KOPT-K1 (cell line): ENCODE results near the gene NUDT14.

ENCODE experiments used
- H3K27ac ChIP-seq: fragments of 200-600 bp; sonication (generic); 2 replicates; pipeline ENCODE4 v1.5.1; 2016; ENCODE audit warnings: antibody characterized with exemption, mild to moderate bottlenecking, low read depth, low read length; ENCODE audit not compliant: poor library complexity, severe bottlenecking
- H3K36me3 ChIP-seq: fragments of 200-600 bp; sonication (generic); 2 replicates; pipeline ENCODE4 v1.5.1; 2017; ENCODE audit warnings: antibody characterized with exemption, mild to moderate bottlenecking, low read length, moderate library complexity; ENCODE audit not compliant: insufficient read depth
- H3K9me3 ChIP-seq: fragments of 200-600 bp; sonication (generic); 2 replicates; pipeline ENCODE4 v1.5.1; 2017; ENCODE audit warnings: antibody characterized with exemption, low read length, mild to moderate bottlenecking; ENCODE audit not compliant: insufficient read depth, poor library complexity, severe bottlenecking

Gene NUDT14

DNA sequence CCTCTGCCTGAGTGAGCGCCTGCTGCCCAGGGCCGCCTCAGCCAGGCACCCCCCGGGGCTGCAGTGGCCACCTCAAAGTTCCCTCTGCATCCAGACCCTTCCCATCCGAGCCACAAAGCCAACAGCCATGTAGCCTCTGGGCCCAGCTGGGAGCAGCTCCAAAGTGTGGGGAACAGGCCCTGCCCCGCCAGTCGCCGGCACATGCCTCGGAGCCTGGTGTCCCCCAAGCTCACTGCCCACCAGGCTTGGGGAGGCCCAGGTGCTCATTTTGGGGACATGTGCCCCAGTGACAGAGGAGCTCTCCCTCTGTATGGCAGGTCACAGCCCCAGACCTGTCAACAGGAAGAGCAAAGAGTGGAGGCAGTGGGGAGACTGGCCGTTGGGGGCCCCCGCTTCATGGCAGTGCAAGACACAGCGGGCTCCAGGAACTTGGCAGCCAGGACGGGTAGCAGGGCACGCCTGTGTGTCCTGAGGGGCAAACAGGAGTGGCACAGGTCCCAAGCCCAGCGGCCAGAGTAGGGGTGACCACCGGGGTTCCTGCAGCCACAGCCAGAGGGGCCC, 42.5 kb downstream of the NUDT14 start:
- H3K9me3 ChIP-seq = peaks cover 27% of the 10 kb centered on the region
- H3K36me3 ChIP-seq = no peaks in the 10 kb centered on the region
- H3K27ac ChIP-seq = no peak overlapping the region

GRCh38 chr14:105138021-105138541, 43.0 kb downstream of the NUDT14 start:
- peaks cover 27% of the 10 kb centered on the region for H3K9me3 ChIP-seq
- no peaks in the 10 kb centered on the region for H3K36me3 ChIP-seq
- no peak overlapping the region for H3K27ac ChIP-seq

DNA sequence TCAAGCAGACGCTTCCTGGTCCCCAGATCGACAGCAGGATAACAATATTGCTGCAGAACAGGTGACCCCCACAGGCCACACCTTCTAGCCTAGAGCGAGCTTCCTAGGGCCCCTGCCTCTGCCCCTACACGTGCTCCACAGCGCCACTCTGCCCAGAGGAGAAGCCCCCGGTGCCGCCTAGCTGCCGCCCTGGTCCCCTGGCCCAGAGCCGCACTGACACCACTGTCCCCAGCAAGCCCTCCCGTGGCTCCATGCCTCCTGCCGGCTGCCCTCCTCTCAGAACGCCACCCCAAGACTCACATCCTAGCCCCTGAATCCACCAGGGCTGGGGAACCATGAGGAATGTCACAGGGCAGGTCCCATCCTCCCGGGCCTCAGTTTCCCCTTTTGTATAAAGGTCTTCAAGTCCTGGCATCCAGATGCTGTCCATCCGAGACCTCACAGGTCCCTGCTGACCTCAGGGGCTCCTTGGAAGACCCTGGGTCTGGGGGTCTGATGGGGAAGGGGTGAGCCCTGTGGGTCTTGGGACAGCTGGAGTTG, 43.6 kb downstream of the NUDT14 start:
- H3K9me3 ChIP-seq = peaks cover 31% of the 10 kb centered on the region
- H3K27ac ChIP-seq = no peak overlapping the region
- no peaks in the 10 kb centered on the region for H3K36me3 ChIP-seq

DNA sequence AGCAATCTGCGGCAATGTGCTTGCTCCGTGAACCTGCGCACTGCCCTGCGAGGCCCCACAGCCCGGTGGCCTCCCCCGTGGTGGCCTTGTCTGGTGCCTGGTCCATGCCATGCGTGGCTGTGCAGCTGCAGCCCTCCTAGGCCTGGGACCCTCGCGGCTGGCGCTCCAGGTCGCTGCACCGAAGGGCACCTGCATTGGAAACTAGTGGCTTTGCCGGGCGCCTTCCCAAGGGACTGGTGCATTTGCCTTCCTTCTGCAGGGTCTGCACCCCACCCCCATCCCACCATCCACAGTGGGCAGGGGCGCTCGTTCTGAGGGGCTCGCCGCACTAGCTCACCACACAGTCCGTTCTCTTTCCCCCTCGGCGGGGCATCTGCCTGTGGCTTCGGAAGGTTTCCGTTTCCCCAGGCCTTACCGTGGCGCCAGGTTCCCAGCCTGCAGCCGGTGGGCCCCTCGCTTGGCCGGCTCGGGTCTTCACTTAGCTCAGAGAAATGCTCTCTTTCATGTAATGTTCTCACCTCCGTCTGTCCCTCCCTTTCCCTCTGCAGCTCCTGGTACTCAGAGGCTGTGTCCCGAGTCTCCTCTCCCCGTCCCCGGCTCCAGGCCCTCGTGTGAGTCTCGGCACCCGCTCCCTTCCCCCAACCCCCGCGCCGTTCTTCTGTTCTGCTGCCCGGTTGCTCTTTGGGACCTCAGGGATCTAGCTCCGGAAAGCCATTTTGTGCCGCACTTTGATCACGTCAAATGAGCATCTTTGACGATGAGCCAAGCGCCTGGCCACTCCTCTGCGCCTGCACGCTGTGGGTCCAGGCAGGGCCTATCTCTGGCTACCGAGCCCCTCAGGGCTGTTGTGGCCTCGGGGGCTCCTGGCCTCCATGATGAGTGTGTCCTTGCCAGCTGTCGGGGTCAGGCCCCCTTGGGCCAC, 44.5 kb downstream of the NUDT14 start:
- H3K9me3 ChIP-seq = peaks cover 36% of the 10 kb centered on the region
- H3K27ac ChIP-seq = no peak overlapping the region
- H3K36me3 ChIP-seq = no peaks in the 10 kb centered on the region

DNA sequence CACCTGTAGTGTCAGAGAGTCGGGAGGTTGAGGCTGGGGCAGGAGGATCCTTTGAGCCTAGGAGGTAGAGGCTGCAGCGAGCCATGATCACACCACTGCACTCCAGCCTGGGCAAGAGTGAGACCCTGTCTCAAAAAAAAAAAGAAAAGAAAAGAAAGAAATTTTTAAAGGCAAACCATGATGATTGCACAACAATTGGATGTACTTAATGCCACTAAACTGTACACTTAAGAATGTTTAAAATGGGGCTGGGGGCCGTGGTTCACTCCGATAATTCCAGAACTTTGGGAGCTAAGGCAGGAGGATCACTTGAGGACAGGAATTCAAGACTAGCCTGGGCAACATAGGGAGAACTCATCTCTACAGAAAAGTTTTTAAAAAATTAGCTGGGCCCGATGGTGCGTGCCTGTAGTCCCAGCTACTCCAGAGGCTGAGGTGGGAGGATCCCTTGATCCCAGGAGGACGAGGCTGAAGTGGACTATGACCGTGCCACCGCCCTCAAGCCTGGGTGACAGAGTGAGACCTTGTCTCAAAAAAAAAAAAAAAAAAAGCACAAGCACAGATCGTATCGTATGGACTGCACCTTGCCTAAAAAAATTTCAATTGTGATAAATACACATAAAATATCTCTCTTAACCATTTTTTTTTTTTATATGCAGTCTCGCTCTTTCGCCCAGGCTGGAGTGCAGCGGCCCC, 45.3 kb downstream of the NUDT14 start:
- H3K9me3 ChIP-seq = peaks cover 43% of the 10 kb centered on the region
- no peak overlapping the region for H3K27ac ChIP-seq
- H3K36me3 ChIP-seq = no peaks in the 10 kb centered on the region

DNA sequence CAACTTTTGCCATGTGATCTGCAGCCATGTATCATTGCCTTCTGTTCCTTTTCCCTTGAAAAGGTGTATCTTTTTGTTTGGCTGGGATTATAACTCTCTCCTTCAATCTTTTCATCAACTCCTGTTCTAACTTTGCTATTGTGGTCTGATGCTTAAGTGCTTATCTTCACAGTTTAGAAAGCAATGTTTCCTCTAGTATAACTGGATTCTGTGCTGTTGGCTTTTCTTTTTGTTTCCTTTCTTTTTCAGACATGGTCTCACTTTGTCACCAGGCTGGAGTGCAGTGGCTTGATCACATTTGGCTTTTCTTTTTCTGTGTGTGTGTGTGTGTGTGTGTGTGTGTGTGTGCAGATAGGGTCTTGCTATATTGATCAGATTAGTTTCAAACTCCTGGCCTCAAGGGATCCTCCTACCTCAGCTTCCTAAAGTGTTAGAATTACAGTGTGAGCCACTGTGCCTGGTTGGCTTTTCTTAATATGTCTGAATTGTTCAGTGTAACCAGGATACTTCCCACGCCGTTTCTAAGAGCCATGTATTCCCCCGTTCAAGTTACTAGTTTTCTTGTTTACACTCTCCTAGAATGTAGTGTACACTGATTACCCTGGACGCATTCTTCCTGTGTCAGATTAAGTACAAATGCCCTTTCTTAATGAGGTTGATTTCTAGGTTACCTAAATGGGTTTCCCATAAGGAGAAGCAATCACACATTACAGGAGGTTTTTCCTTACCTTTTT, 48.0 kb downstream of the NUDT14 start:
- no peaks in the 10 kb centered on the region for H3K36me3 ChIP-seq
- H3K9me3 ChIP-seq = peaks cover 36% of the 10 kb centered on the region
- no peak overlapping the region for H3K27ac ChIP-seq

DNA sequence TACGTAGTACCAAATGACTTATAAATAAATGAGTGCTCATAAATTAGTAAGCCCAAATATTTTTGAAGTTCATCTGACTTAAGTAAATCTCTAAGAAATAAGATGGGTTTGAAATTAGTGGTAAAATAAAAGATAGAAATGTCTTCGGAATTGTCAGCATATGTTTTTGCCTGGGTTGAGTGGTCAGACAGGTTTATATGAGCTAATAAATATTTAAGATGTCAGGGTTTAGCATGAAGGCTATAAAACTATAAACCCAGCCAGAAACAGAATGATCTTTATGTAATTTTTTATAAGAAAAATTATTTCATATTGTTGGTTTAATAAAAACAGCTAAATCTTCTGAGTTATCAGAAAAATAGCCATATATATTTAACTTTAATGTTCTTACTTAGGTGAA, 49.9 kb downstream of the NUDT14 start:
- H3K27ac ChIP-seq = no peak overlapping the region
- H3K36me3 ChIP-seq = no peaks in the 10 kb centered on the region
- peaks cover 33% of the 10 kb centered on the region for H3K9me3 ChIP-seq

- H3K36me3 ChIP-seq = no peaks in the 10 kb centered on the region
- H3K27ac ChIP-seq = no peak overlapping the region
These were observed 53.1 kb downstream of the NUDT14 start for GRCh38 chr14:105128059-105128458.

GRCh38 chr14:105126981-105127329, 54.2 kb downstream of the NUDT14 start:
- Histone ChIP-seq H3K9me3 (peaks cover 35% of the 10 kb centered on the region), H3K36me3 (no peaks in the 10 kb centered on the region), H3K27ac (no peak overlapping the region)

More at GRCh38 chr14:105128059-105128458, 53.1 kb downstream of the NUDT14 start:
- peaks cover 32% of the 10 kb centered on the region for H3K9me3 ChIP-seq

DNA sequence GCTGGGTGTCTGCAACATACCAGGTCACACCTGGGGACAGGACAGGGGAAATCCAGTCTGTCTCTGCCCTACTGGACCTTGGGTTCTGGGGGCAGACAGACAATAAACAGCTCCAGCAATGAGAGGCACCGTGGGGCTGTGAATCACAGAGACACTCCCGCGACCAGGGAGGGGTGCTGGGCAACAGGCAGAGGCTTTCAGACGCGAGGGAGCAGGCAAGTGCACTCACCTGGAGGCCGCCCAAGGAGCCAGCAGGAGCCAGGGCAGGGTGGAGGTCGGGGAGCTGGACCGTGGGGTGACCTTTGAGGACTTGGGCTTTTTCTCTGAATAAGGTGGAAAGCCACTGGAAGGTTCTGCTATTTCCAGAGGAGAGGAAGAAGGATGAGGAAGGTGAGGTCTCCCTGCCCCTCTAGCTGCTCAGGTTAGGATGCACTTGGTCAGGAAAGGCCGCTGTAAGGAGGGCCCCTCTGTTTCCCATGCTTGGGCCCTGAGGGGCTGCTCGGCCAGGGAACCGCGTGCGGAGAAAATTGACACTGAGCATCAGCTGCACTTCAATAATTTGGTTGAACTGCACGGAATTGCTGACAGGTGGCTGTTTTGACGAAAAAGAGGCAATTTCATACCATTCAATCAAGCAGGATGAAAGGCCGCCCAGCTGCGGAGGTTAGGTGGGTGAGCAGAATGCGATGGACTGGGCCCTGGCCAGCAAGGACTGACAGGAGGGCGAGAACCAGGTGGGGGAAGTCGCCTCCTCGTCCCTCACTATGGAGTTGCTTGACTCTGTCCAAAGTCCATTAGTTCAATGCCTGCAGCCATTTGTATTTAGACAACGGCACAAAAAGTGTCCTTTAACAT, 54.8 kb downstream of the NUDT14 start:
- H3K36me3 ChIP-seq = no peaks in the 10 kb centered on the region
- H3K9me3 ChIP-seq = peaks cover 35% of the 10 kb centered on the region
- no peak overlapping the region for H3K27ac ChIP-seq

- no peak overlapping the region for H3K27ac ChIP-seq
- H3K36me3 ChIP-seq = no peaks in the 10 kb centered on the region
- H3K9me3 ChIP-seq = peaks cover 33% of the 10 kb centered on the region
These were observed 56.3 kb downstream of the NUDT14 start for GRCh38 chr14:105124823-105125222.

GRCh38 chr14:105123981-105124765, 56.9 kb downstream of the NUDT14 start:
- no peak overlapping the region for H3K27ac ChIP-seq
- H3K9me3 ChIP-seq = peaks cover 32% of the 10 kb centered on the region
- no peaks in the 10 kb centered on the region for H3K36me3 ChIP-seq

GRCh38 chr14:105123064-105123665, 57.9 kb downstream of the NUDT14 start:
- Histone ChIP-seq H3K36me3 (no peaks in the 10 kb centered on the region), H3K9me3 (peaks cover 27% of the 10 kb centered on the region), H3K27ac (no peak overlapping the region)
